PC-3 (cell line): ENCODE measurements around the gene WDR93. TPM values are rescaled to one million over a fixed set of nuclear protein-coding genes. Genes with fewer than 3 reads are reported as not detected.

ENCODE experiments used
- ATAC-seq: fragments of 200-7000 bp; cut with Tn5 transposase; 2 replicates; pipeline ENCODE4 v1.9.1; 2020; ENCODE audit warnings: mild to moderate bottlenecking, moderate library complexity
- BruUV-seq: library from RNA; stranded (reverse); fragments of 400-500 nt; replicated peaks from 2 replicates; lab custom pipeline; 2021; lab: Mats Ljungman, UMichigan
- CTCF ChIA-PET: fragments of 300-600 bp; sonication (Branson Sonifier 250); formaldehyde crosslinking; loops from one replicate; lab custom pipeline; 2022; ENCODE audit warnings: antibody characterized with exemption; lab: Charles Lee
- POLR2A ChIA-PET: fragments of 300-600 bp; sonication (Branson Sonifier 250); formaldehyde crosslinking; loops from one replicate; lab custom pipeline; 2022; ENCODE audit warnings: antibody characterized with exemption; ENCODE audit not compliant: unreplicated experiment; lab: Charles Lee
- DNase-seq: peaks from one replicate; pipeline ENCODE4 v3.0.0-alpha.2; 2015
- H2AFZ ChIP-seq: fragments of 300-600 bp; sonication (generic); 2 replicates; pipeline ENCODE4 v1.6.0; 2016; ENCODE audit warnings: antibody characterized with exemption, low read length
- H3F3A ChIP-seq: fragments of 300-600 bp; sonication (generic); one replicate; pipeline ENCODE4 v1.6.0; 2017; ENCODE audit warnings: antibody characterized with exemption, low read length, control low read depth, mild to moderate bottlenecking; ENCODE audit not compliant: unreplicated experiment
- H3K27ac ChIP-seq: fragments of 300-600 bp; sonication (generic); 2 replicates; pipeline ENCODE4 v1.5.1; 2016; ENCODE audit warnings: mild to moderate bottlenecking, low read length
- H3K27me3 ChIP-seq: fragments of 300-600 bp; sonication (generic); 2 replicates; pipeline ENCODE4 v1.6.1; 2016; ENCODE audit warnings: low read length, mixed read lengths
- H3K36me3 ChIP-seq: fragments of 300-600 bp; sonication (generic); 2 replicates; pipeline ENCODE4 v1.6.1; 2016; ENCODE audit warnings: low read depth, mixed run types, low read length, mixed read lengths
- H3K4me1 ChIP-seq: fragments of 300-600 bp; sonication (generic); 2 replicates; pipeline ENCODE4 v1.5.1; 2016; ENCODE audit warnings: low read length; ENCODE audit not compliant: insufficient read depth
- H3K4me2 ChIP-seq: fragments of 300-600 bp; sonication (generic); 2 replicates; pipeline ENCODE4 v1.6.0; 2016; ENCODE audit warnings: low read length
- H3K4me3 ChIP-seq: fragments of 300-600 bp; sonication (generic); 2 replicates; pipeline ENCODE4 v1.5.1; 2016; ENCODE audit warnings: mild to moderate bottlenecking, low read length, mixed read lengths
- H3K79me2 ChIP-seq: fragments of 300-600 bp; sonication (generic); 2 replicates; pipeline ENCODE4 v1.6.1; 2017; ENCODE audit warnings: low read length, mixed read lengths
- H3K9ac ChIP-seq: fragments of 300-600 bp; sonication (generic); 2 replicates; pipeline ENCODE4 v1.6.0; 2016; ENCODE audit warnings: mild to moderate bottlenecking, low read length
- H3K9me2 ChIP-seq: fragments of 300-600 bp; sonication (generic); replicated peaks from 2 replicates; pipeline ENCODE4 v1.6.1; 2016; ENCODE audit warnings: mixed run types, low read length, mixed read lengths
- H3K9me3 ChIP-seq: fragments of 300-600 bp; sonication (generic); 2 replicates; pipeline ENCODE4 v1.6.1; 2016; ENCODE audit warnings: low read length, mixed read lengths
- H4K20me1 ChIP-seq: fragments of 300-600 bp; sonication (generic); 2 replicates; pipeline ENCODE4 v1.6.1; 2016; ENCODE audit warnings: low read length, mixed read lengths
- EZH2 ChIP-seq: fragments of 300-600 bp; sonication (generic); IDR thresholded peaks from one replicate; pipeline ENCODE4 v1.6.1; 2017; ENCODE audit warnings: antibody characterized with exemption, mild to moderate bottlenecking, low read length; ENCODE audit not compliant: unreplicated experiment
- EZH2phosphoT487 ChIP-seq: fragments of 300-600 bp; sonication (generic); IDR thresholded peaks from 2 replicates; pipeline ENCODE4 v1.6.1; 2018; ENCODE audit warnings: mild to moderate bottlenecking, antibody characterized with exemption, low read length, borderline replicate concordance
- intact Hi-C: fragments of 100-400 bp; cut with micrococcal nuclease; formaldehyde crosslinking; loops from 2 replicates; pipeline ENCODE4 v1.9.0; 2023
- total RNA-seq: library from RNA; depleted of rRNA; stranded (reverse); fragments of >200 nt; gene quantifications from 2 replicates; pipeline ENCODE4 v1.2.3, GENCODE V29; 2014
- TF ChIP-seq, protein P1 (sequence below): fragments of 300-600 bp; sonication (generic); conservative IDR thresholded peaks from 2 replicates; pipeline ENCODE4 v1.5.1; 2017; ENCODE audit warnings: antibody characterized with exemption, low read depth, mild to moderate bottlenecking, low read length

WDR93 gene
- total RNA-seq, 1 experiment from 2014 or later: 0.22 TPM

- TF ChIP-seq, protein P1, sequence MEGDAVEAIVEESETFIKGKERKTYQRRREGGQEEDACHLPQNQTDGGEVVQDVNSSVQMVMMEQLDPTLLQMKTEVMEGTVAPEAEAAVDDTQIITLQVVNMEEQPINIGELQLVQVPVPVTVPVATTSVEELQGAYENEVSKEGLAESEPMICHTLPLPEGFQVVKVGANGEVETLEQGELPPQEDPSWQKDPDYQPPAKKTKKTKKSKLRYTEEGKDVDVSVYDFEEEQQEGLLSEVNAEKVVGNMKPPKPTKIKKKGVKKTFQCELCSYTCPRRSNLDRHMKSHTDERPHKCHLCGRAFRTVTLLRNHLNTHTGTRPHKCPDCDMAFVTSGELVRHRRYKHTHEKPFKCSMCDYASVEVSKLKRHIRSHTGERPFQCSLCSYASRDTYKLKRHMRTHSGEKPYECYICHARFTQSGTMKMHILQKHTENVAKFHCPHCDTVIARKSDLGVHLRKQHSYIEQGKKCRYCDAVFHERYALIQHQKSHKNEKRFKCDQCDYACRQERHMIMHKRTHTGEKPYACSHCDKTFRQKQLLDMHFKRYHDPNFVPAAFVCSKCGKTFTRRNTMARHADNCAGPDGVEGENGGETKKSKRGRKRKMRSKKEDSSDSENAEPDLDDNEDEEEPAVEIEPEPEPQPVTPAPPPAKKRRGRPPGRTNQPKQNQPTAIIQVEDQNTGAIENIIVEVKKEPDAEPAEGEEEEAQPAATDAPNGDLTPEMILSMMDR: no peak
- TF ChIP-seq EZH2: no peak
- TF ChIP-seq EZH2phosphoT487: no peak
- H3K27me3 ChIP-seq: no peaks in the 10 kb centered on the region
- BruUV-seq: no TSS peak
- CTCF ChIA-PET: no interaction called here
- H3K9me2 ChIP-seq: no peaks in the 10 kb centered on the region
- ATAC-seq: no peak
- H3K9me3 ChIP-seq: no peaks in the 10 kb centered on the region
- POLR2A ChIA-PET: no interaction called here
- no peak overlapping the region for H3K4me2 ChIP-seq
- H3K36me3 ChIP-seq: no peaks in the 10 kb centered on the region
- H3K9ac ChIP-seq: no peak overlapping the region
- DNase-seq: no peak
- H3K27ac ChIP-seq: no peak overlapping the region
- H2AFZ ChIP-seq: no peak overlapping the region
- H4K20me1 ChIP-seq: no peaks in the 10 kb centered on the region
- intact Hi-C loops: no loop called here
- H3K79me2 ChIP-seq: no peaks in the 10 kb centered on the region
- 0 out of 2 replicates have a peak, but pooled peaks cover 3% of the 10 kb centered on the region for H3K4me1 ChIP-seq
- no peak overlapping the region for H3K4me3 ChIP-seq
- no peaks in the 10 kb centered on the region for H3F3A ChIP-seq
Observed at GRCh38 chr15:89735773-89736172, 45.2 kb downstream of the WDR93 start.

DNA sequence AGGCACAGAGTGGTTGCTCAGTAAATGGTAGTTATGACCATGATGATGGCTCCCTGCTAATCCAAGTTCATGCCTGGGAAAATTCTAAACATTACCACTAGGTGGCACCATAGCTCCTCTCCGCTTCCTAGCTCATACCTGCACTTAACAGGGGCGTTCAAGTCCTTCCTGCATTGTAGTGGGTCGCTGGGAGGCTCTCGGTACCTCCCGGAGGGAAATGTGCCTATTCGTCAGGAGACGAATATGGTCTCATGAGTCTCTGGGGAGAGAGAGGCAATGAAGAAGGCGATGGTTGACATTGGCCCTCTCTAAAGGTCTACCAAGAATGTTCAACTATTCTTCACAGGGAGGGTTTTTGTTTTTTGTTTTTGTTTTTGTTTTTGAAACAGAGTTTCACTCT, 49.5 kb downstream of the WDR93 start:
- Histone ChIP-seq H3K9ac (no peak overlapping the region), H2AFZ (peak overlapping the region; percentile 77)
- POLR2A ChIA-PET: interaction anchor here (0.6 kb wide), 1 partner anchor 142 kb away, joined by 17 read pairs; no protein-coding TSS in a partner anchor

DNA sequence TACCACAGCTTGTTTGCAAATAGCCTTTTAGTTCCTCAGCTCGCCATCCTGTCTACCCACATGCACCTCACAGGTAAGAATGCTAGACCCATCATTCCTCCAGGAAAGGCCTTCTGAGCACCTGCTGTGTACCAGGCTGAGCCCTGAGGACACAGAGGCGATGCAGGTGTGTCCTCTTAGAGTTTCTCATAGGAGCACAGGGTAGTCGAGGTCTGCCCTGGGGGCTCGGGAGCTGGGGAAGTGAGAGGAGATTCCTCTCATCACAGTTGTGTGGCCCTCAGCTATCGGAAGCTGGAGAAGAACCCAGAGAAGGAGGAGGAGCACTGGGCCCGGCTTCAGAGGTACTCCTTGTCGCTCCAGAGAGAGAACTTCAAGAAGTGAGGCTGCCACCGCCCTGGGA, 52.4 kb downstream of the WDR93 start:
- H2AFZ ChIP-seq: no peak overlapping the region

More for the DNA sequence above, 49.5 kb downstream of the WDR93 start:
- ATAC-seq: peak; percentile 87
- CTCF ChIA-PET: interaction anchor here (0.6 to 1.0 kb wide), 3 partner anchors 21 to 148 kb away, joined by 3 to 6 read pairs (median 3); no protein-coding TSS in a partner anchor
- H3F3A ChIP-seq: no peaks in the 10 kb centered on the region
- H3K36me3 ChIP-seq: no peaks in the 10 kb centered on the region
- TF ChIP-seq EZH2phosphoT487: no peak
- TF ChIP-seq, protein P1: peak; percentile 85
- BruUV-seq: no TSS peak
- H3K79me2 ChIP-seq: no peaks in the 10 kb centered on the region
- no peak overlapping the region for H3K27ac ChIP-seq
- intact Hi-C loops: loop anchor here (1.0 to 5.0 kb wide), 3 partner anchors 83 to 347 kb away; partner anchors contain the start of gene KIF7
- H3K27me3 ChIP-seq: no peaks in the 10 kb centered on the region
- peak overlapping the region; percentile 72 for H3K4me2 ChIP-seq
- H3K4me3 ChIP-seq: no peak overlapping the region; the same call in 1 of the 2 replicates
- peak; percentile 91 for DNase-seq
- no peaks in the 10 kb centered on the region for H3K9me3 ChIP-seq
- H3K4me1 ChIP-seq: 0 out of 2 replicates have a peak, but pooled peaks cover 3% of the 10 kb centered on the region
- H4K20me1 ChIP-seq: no peaks in the 10 kb centered on the region
- no peaks in the 10 kb centered on the region for H3K9me2 ChIP-seq

More for the DNA sequence above, 52.4 kb downstream of the WDR93 start:
- CTCF ChIA-PET: no interaction called here
- Histone ChIP-seq H3K4me1 (peaks cover 16% of the 10 kb centered on the region), H3K9me2 (no peaks in the 10 kb centered on the region), H3K4me3 (no peak overlapping the region), H3K79me2 (peaks cover 7% of the 10 kb centered on the region), H4K20me1 (no peaks in the 10 kb centered on the region), H3K9ac (no peak overlapping the region), H3K27me3 (no peaks in the 10 kb centered on the region), H3F3A (no peaks in the 10 kb centered on the region), H3K27ac (no peak overlapping the region), H3K4me2 (no peak overlapping the region), H3K9me3 (no peaks in the 10 kb centered on the region), H3K36me3 (no peaks in the 10 kb centered on the region)
- POLR2A ChIA-PET: no interaction called here
- DNase-seq (no peak), ATAC-seq (no peak)
- TF ChIP-seq, protein P1: no peak
- no peak for TF ChIP-seq EZH2phosphoT487
- TF ChIP-seq EZH2: no peak
- no TSS peak for BruUV-seq
- intact Hi-C loops: loop anchor here (5.0 kb wide), 2 partner anchors 86 to 344 kb away; partner anchors contain the start of gene KIF7
